Stimulated activated CD8-positive, alpha-beta memory T cell treated with anti-CD3 and anti-CD28 coated beads, Interleukin-4, amount 100 ng/mL, for 24 hours (primary cell): ENCODE measurements around the gene LLGL1.

Experiments used
- DNase-seq: peaks from one replicate; pipeline ENCODE4 v3.0.0-alpha.2; 2020; ENCODE audit warnings: low read depth

LLGL1 gene

GRCh38 chr17:18230288-18231141 lies 5.1 kb downstream of the LLGL1 start:
- DNase-seq = no peak

- DNase-seq = no peak
Observed at GRCh38 chr17:18231164-18231563, 5.7 kb downstream of the LLGL1 start.

- DNase-seq = no peak
Observed at GRCh38 chr17:18233803-18234518, 8.5 kb downstream of the LLGL1 start.

- DNase-seq = no peak
Observed at GRCh38 chr17:18234853-18235380, 9.5 kb downstream of the LLGL1 start.

GRCh38 chr17:18235743-18236256 lies 10.4 kb downstream of the LLGL1 start:
- DNase-seq = peak; percentile 36

- no peak for DNase-seq
Observed at GRCh38 chr17:18236494-18236893, 11.1 kb downstream of the LLGL1 start.

- DNase-seq = no peak
Observed at GRCh38 chr17:18237461-18237860, 12.0 kb downstream of the LLGL1 start.

- DNase-seq = no peak
Observed at GRCh38 chr17:18238299-18238698, 12.9 kb downstream of the LLGL1 start.

- DNase-seq = no peak
Observed at GRCh38 chr17:18240449-18240848, 15.0 kb downstream of the LLGL1 start.

DNA sequence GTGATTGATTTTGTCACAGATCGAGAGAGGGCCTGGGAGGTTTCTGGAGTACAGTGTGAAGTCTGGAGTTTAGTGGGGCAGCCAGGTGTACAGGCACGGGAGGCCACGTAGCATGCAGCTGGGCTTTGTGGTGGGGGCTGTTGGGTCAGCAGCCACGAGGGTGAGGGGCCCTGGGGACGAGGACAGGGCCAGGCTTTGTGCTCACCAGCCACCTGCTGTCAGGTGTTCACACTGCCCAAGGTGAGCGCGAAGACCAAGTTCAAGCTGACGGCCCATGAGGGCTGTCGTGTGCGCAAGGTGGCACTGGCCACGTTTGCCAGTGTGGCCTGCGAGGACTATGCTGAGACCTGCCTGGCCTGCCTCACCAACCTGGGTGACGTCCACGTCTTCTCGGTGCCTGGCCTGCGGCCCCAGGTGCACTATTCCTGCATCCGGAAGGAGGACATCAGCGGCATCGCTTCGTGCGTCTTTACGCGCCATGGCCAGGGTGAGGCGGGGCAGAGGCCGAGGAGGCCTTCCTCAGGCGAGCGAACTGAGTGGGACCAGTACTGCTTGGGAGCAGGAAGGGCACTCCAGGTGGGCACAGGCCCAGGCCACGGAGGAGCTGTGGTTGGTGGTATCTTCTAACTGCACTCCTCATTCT lies 15.9 kb downstream of the LLGL1 start:
- no peak for DNase-seq

GRCh38 chr17:18245038-18245776 lies 19.8 kb downstream of the LLGL1 start:
- DNase-seq = no peak

DNA sequence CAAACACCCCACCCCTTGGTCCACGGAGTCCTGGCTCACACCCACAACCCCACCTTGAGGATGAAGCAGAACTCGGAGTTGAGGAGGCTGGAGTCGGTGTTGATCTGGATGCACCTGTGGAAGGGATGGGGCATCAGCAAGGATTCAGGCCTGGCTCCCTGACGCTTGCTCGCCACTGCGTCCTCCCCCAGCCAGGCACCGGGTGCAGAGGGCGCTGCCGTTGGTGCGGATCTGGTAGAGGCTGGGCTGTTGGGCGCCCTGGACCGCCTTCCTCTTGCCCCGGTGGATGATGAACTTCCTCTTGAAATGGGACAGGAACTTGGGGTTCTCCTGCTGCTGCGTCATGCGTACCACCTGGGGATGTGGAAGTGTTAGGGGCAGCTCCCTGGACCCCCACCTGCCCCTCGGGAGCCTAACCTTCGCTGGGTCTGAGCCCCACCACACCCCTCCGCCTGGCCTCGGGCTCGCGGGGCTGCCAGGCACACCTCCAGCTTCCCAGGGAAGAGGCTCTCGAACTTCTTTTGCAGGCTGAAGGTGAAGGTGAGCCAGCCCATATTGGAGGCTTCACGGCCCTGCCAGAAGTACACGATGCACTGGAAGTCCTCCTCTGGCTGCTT lies 20.8 kb downstream of the LLGL1 start:
- DNase-seq = no peak

GRCh38 chr17:18246880-18247612 lies 21.6 kb downstream of the LLGL1 start:
- peak; percentile 28 for DNase-seq

DNA sequence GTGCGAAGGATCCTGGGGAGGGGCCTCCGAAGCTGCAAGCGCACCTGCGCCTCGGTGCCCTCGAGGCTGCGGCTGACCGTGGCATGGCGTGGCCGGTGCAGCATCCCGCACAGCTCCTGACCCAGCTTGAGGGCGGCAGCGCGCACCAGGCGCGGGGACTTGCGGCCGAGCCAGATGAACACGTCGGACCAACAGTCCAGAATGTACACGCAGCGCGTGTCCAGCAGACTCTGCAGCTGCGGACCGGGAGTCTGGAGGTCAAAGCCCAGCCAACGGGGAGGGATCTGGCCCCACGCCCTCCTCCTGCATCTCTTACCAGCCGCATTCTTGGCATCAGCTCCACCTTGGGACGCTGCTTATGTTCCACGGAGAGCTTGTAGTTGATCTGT lies 22.2 kb downstream of the LLGL1 start:
- no peak for DNase-seq

GRCh38 chr17:18248300-18248731 lies 22.9 kb downstream of the LLGL1 start:
- peak; percentile 47 for DNase-seq

- DNase-seq = no peak
Observed at GRCh38 chr17:18248811-18249210, 23.4 kb downstream of the LLGL1 start.

- DNase-seq = no peak
Observed at GRCh38 chr17:18250259-18250658, 24.8 kb downstream of the LLGL1 start.

GRCh38 chr17:18250708-18251107 lies 25.3 kb downstream of the LLGL1 start:
- no peak for DNase-seq

DNA sequence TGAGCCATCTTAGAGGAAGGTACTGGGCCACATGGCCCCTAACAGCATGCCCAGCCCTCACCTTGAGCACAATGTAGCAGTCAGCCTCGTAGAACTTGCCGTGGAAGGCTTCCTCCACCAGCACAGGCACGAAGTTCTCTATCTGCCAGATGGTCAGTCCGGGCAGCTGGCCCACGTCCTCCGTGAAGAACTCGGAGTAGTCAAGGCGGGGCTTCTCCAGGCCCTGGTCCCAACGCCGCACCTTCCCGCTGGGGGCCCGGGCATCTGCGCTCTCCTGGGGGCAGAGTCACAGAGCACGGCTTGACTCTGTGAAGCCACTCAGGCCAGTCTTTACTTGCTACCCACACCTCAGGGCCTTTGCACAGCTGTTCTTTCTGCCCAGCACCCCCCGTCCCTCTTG lies 25.8 kb downstream of the LLGL1 start:
- DNase-seq = no peak

DNA sequence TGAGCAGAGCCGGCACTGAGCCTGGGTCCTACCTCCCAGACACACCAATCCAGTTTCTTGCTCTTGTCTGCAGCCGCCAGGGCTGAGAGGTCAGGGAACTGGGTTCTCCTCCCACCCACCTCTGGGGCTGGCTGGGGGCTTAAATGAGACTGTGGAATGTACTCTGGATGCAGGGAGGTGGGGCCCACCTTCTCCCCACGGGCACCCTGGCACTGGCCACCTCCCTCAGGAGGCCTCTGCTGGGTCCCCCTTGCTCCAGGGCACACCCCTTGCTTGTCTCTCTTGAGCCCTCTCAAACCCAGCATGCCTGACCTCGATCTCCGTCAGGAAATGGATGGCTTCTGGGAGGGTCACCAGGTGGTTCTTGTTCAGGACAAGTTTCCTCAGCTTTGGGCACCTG lies 26.7 kb downstream of the LLGL1 start:
- DNase-seq = no peak
